ENCODE measurements around the gene PDZD7.

DNA sequence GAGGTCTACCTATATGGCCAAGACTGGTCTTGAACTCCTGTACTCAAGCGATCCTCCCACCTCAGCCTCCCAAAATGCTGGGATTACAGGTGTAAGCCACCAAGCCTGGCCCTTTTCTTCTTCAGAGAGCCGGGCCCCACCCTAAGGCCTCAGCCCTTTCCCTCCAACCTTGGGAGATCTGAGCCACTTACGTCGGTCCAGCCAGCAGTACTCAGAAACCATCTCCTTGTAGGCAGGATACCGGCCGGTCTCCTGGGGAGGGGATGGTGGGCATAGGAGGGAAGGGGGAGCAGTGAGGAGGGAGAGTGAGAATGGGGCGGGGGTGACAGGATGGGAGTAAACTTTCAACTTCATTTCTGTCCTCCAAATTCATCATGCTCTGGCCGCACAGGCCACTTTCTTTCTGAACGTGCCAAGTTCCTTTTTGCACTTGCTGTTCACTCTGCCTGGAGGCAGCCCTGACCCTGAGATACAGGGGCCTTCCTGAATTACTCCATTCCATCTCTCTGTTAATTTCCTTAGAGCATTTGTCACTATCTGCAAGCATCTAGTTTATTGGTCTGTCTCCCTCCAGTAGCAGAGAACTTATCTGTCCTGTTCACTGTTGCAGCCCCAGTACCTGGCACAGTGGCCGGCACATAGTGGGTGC is 10.4 kb downstream of the PDZD7 start:
- TF ChIP-seq, protein P1, sequence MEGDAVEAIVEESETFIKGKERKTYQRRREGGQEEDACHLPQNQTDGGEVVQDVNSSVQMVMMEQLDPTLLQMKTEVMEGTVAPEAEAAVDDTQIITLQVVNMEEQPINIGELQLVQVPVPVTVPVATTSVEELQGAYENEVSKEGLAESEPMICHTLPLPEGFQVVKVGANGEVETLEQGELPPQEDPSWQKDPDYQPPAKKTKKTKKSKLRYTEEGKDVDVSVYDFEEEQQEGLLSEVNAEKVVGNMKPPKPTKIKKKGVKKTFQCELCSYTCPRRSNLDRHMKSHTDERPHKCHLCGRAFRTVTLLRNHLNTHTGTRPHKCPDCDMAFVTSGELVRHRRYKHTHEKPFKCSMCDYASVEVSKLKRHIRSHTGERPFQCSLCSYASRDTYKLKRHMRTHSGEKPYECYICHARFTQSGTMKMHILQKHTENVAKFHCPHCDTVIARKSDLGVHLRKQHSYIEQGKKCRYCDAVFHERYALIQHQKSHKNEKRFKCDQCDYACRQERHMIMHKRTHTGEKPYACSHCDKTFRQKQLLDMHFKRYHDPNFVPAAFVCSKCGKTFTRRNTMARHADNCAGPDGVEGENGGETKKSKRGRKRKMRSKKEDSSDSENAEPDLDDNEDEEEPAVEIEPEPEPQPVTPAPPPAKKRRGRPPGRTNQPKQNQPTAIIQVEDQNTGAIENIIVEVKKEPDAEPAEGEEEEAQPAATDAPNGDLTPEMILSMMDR (IDR thresholded peaks at IDR 0.05) = no peak
- no peak for TF ChIP-seq EZH2 (IDR thresholded peaks at IDR 0.05)
- no peak for TF ChIP-seq EZH2phosphoT487 (IDR thresholded peaks at IDR 0.05)
